Measurements from ENCODE around the gene RPTOR.
A peak's percentile ranks its signal among the peaks of the same experiment; 100 is the strongest.
"Not testable (repeated sequence)": the region's sequence is repeated elsewhere in the genome, so short reads cannot be mapped to it uniquely, and the experiment has no call there.

RPTOR gene

DNA sequence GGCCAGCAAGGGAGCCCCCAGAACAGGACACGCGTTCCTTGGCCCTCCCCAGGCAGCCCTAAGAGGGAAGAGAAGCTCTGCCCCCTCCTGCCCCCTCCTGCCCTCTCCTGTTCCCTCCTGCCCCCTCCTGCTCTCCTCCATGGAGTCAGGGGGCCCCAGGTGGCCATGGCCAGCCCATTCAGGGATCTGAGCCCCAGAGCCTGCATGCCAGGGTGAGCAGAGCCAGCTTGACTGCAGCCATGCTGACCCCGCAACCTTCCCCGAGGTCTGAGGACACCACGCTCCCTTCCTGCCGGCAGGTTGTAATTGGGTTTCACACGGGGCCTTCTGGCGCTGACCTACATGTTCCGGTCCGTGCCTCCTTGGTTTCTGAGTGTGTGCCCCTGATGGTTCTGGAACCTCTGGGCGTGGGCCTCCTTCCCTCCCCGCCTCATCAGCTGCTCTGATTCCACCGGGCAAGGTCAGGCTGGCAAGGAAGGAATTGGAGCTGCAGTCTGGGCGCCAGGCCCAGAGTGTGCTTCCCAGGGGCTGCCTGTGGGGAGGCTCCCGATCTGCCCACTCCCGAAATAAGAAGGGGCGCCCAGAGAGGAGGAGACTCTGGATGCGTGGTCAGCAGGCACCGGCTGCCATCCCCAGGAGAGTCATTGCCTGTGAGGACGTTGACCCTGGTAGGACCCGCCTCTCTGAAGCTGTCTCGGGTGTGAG lies 44.5 kb upstream of the RPTOR start:
- H3K27ac ChIP-seq = no peak overlapping the region
- TF ChIP-seq, protein P1, sequence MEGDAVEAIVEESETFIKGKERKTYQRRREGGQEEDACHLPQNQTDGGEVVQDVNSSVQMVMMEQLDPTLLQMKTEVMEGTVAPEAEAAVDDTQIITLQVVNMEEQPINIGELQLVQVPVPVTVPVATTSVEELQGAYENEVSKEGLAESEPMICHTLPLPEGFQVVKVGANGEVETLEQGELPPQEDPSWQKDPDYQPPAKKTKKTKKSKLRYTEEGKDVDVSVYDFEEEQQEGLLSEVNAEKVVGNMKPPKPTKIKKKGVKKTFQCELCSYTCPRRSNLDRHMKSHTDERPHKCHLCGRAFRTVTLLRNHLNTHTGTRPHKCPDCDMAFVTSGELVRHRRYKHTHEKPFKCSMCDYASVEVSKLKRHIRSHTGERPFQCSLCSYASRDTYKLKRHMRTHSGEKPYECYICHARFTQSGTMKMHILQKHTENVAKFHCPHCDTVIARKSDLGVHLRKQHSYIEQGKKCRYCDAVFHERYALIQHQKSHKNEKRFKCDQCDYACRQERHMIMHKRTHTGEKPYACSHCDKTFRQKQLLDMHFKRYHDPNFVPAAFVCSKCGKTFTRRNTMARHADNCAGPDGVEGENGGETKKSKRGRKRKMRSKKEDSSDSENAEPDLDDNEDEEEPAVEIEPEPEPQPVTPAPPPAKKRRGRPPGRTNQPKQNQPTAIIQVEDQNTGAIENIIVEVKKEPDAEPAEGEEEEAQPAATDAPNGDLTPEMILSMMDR (conservative IDR thresholded peaks at IDR 0.05; ENCODE audit: low read depth) = no peak
- DNase-seq (ENCODE audit: low spot score) = no peak
- ChIA-PET POLR2A (ENCODE audit: low non-redundant PET) (no interaction called here), CTCF (no interaction called here)

- POLR2A ChIA-PET (ENCODE audit: low non-redundant PET) = no interaction called here
- peak; percentile 73 for DNase-seq (ENCODE audit: low spot score)
- CTCF ChIA-PET = no interaction called here
- H3K27ac ChIP-seq = peak overlapping the region; percentile 55
- TF ChIP-seq, protein P1 (conservative IDR thresholded peaks at IDR 0.05; ENCODE audit: low read depth) = no peak
Observed at GRCh38 chr17:80501741-80502577, 42.7 kb upstream of the RPTOR start.

- CTCF ChIA-PET = no interaction called here
- POLR2A ChIA-PET (ENCODE audit: low non-redundant PET) = no interaction called here
- peak overlapping the region; percentile 55; the same call in 1 of the 2 replicates for H3K27ac ChIP-seq
- no peak for DNase-seq (ENCODE audit: low spot score)
- TF ChIP-seq, protein P1 (conservative IDR thresholded peaks at IDR 0.05; ENCODE audit: low read depth) = no peak
Observed at GRCh38 chr17:80502578-80502877, 42.1 kb upstream of the RPTOR start.

- TF ChIP-seq, protein P1 (conservative IDR thresholded peaks at IDR 0.05; ENCODE audit: low read depth) = no peak
- POLR2A ChIA-PET (ENCODE audit: low non-redundant PET) = no interaction called here
- DNase-seq (ENCODE audit: low spot score) = no peak
- CTCF ChIA-PET = no interaction called here
- no peak overlapping the region for H3K27ac ChIP-seq
Observed at GRCh38 chr17:80503031-80503430, 41.6 kb upstream of the RPTOR start.

DNA sequence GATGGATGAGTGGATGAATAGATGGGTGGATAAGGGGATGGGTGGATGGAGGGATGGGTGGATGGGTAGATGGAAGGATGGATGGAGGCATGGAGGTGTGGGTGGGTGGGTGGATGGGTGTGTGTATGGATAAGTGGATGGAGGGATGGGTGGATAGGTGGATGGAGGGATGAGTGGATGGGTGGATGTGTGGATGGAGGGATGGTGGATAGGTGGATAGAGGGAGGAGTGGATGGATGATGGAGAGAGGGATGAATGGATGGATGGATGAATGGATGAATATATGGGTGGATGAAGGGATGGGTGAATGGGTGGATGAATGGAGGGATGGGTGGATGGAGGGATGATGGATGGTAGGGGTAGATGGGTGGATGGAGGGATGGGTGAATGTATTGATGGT lies 40.7 kb upstream of the RPTOR start:
- CTCF ChIA-PET = no interaction called here
- POLR2A ChIA-PET (ENCODE audit: low non-redundant PET) = no interaction called here
- no peak overlapping the region for H3K27ac ChIP-seq
- TF ChIP-seq, protein P1 (conservative IDR thresholded peaks at IDR 0.05; ENCODE audit: low read depth) = no peak
- no peak for DNase-seq (ENCODE audit: low spot score)

- ChIA-PET CTCF (no interaction called here), POLR2A (ENCODE audit: low non-redundant PET) (no interaction called here)
- TF ChIP-seq, protein P1 (conservative IDR thresholded peaks at IDR 0.05; ENCODE audit: low read depth) = no peak
- H3K27ac ChIP-seq = no peak overlapping the region
- DNase-seq (ENCODE audit: low spot score) = no peak
Observed at GRCh38 chr17:80504686-80505413, 39.8 kb upstream of the RPTOR start.

GRCh38 chr17:80507177-80507576 lies 37.5 kb upstream of the RPTOR start:
- H3K27ac ChIP-seq; DNase-seq (ENCODE audit: low spot score); POLR2A ChIA-PET (ENCODE audit: low non-redundant PET): not testable (repeated sequence)
- CTCF ChIA-PET = interaction anchor here (1.1 kb wide), 1 partner anchor 9 kb away, joined by 5 read pairs; no protein-coding TSS in a partner anchor

Measured in RWPE1 (cell line).